ENCODE data around the gene GTF3C1. TPM values are rescaled to one million over a fixed set of nuclear protein-coding genes. Genes with fewer than 3 reads are reported as not detected.

The GTF3C1 gene
- total RNA-seq, 1 experiment from 2014 or later: 121 TPM

- Histone ChIP-seq H3K27ac (ENCODE audit: low read length) (no peak overlapping the region), H3K27me3 (ENCODE audit: control insufficient read depth, insufficient read depth, low read length) (peaks cover 2% of the 10 kb centered on the region; the same call in 1 of the 2 replicates), H3K9me3 (ENCODE audit: control insufficient read depth, insufficient read depth, low read depth, low read length) (no peaks in the 10 kb centered on the region), H3K4me1 (ENCODE audit: control insufficient read depth, insufficient read depth, low read length) (no peaks in the 10 kb centered on the region), H3K36me3 (ENCODE audit: control insufficient read depth, insufficient read depth, low read length) (no peaks in the 10 kb centered on the region), H3K4me3 (ENCODE audit: low read depth in 2 of 2, low read length in 2 of 2) (no peak overlapping the region)
- POLR2A ChIA-PET: no interaction called here
- intact Hi-C loops (cut with micrococcal nuclease; ENCODE audit: unreplicated experiment) (no loop called here), in situ Hi-C loops (cut with HindIII; ENCODE audit: low pct_unique_long_range_greater_than_20kb, low sequenced_read_pairs) (no loop called here)
- CTCF ChIA-PET: no interaction called here
- ATAC-seq (no peak), DNase-seq (ENCODE audit: low read depth, low spot score) (no peak)
- TF ChIP-seq TCF7L2 (IDR thresholded peaks at IDR 0.05; ENCODE audit: low read depth, low read length): no peak
- TF ChIP-seq CTCF (IDR thresholded peaks at IDR 0.05): no peak
- TF ChIP-seq POLR2AphosphoS5 (IDR thresholded peaks at IDR 0.05; ENCODE audit: low read depth, low read length): no peak
- no TSS peak for BruUV-seq (replicated peaks)
Measured at GRCh38 chr16:27444470-27444869, 105.2 kb downstream of the GTF3C1 start.

GRCh38 chr16:27444015-27444414 is 105.7 kb downstream of the GTF3C1 start:
- no peak overlapping the region for H3K4me3 ChIP-seq (ENCODE audit: low read depth in 2 of 2, low read length in 2 of 2)
- intact Hi-C loops (cut with micrococcal nuclease; ENCODE audit: unreplicated experiment) (no loop called here), in situ Hi-C loops (cut with HindIII; ENCODE audit: low pct_unique_long_range_greater_than_20kb, low sequenced_read_pairs) (no loop called here)
- ChIA-PET CTCF (no interaction called here), POLR2A (no interaction called here)
- H3K27me3 ChIP-seq (ENCODE audit: control insufficient read depth, insufficient read depth, low read length): peaks cover 2% of the 10 kb centered on the region; the same call in 1 of the 2 replicates
- no TSS peak for BruUV-seq (replicated peaks)
- TF ChIP-seq CTCF (IDR thresholded peaks at IDR 0.05): no peak
- TF ChIP-seq REST (IDR thresholded peaks at IDR 0.05; ENCODE audit: insufficient read depth in 1 of 2, low read depth in 2 of 2, low read length in 1 of 2): no peak
- no peak for TF ChIP-seq POLR2AphosphoS5 (IDR thresholded peaks at IDR 0.05; ENCODE audit: low read depth, low read length)
- TF ChIP-seq TCF7L2 (IDR thresholded peaks at IDR 0.05; ENCODE audit: low read depth, low read length): no peak
- no peak for TF ChIP-seq SIN3A (IDR thresholded peaks at IDR 0.05; ENCODE audit: borderline replicate concordance, insufficient read depth, low read depth, low read length)
- H3K9me3 ChIP-seq (ENCODE audit: control insufficient read depth, insufficient read depth, low read depth, low read length): no peaks in the 10 kb centered on the region
- no peak for ATAC-seq
- H3K36me3 ChIP-seq (ENCODE audit: control insufficient read depth, insufficient read depth, low read length): no peaks in the 10 kb centered on the region
- no peak overlapping the region for H3K27ac ChIP-seq (ENCODE audit: low read length)
- no peak for DNase-seq (ENCODE audit: low read depth, low spot score)
- H3K4me1 ChIP-seq (ENCODE audit: control insufficient read depth, insufficient read depth, low read length): no peaks in the 10 kb centered on the region

Data from Panc1 (cell line).